Fibroblast of the aortic adventitia (primary cell): ENCODE data around the gene EVI2A. TPM values are rescaled to one million over a fixed set of nuclear protein-coding genes. Genes with fewer than 3 reads are reported as not detected.
A peak's percentile ranks its signal among the peaks of the same experiment; 100 is the strongest.
"Not testable (repeated sequence)": the region's sequence is repeated elsewhere in the genome, so short reads cannot be mapped to it uniquely, and the experiment has no call there.

Source experiments
- DNase-seq: peaks from one replicate; pipeline ENCODE4 v3.0.0-alpha.2; 2010; ENCODE audit warnings: low read depth
- H3K4me3 ChIP-seq: 2 replicates; pipeline ENCODE4 v1.5.1; 2011; ENCODE audit warnings: low read depth, mild to moderate bottlenecking, control low read depth, low read length, moderate library complexity
- total RNA-seq: library from RNA; depleted of rRNA; stranded (reverse); fragments of >200 nt; gene quantifications from 2 replicates; pipeline ENCODE4 v1.2.3, GENCODE V29; 2012; ENCODE audit warnings: low replicate concordance
- TF ChIP-seq, protein P1 (sequence below): IDR thresholded peaks from 2 replicates; pipeline ENCODE4 v1.5.1; 2011; ENCODE audit warnings: mild to moderate bottlenecking, low read length, control low read depth, inconsistent platforms; ENCODE audit not compliant: insufficient read depth

Gene EVI2A
- total RNA-seq, 1 donor, result 9.9 TPM

DNA sequence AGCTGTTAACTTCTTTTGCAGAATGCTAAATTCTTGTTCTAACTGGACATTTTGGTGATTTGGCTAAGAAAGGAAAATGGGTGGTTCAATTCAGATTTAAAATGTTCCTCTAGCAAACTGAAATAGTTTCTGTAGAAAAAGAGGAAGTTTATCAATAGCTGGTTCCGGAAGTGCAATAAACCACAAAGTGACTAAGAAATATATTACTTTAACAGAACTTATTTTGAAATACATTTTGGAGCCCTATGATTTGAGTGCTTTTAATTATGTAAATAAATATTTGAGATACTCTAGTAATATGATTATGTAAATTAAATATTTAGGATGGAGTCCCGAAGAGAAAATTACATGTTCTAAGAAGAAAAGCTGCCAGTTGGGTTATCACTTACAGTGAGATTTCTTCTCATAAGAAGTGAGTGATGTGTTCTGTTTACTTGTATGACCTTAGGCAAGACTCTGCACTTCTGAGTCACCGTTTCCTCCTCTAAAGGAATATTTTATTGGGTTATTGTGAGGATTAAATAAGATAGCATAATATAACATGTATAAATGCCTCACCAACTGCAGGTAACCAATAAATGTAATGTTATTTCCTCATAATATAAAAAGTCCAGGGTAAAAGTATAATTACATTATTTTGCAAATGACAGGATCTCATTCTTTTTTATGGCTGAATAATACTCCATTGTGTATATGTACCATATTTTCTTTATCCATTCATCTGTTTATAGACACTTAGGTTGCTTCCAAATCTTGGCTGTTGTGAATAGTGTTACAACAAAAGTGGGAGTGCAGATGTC, 7.2 kb downstream of the EVI2A start, which contains the start of gene EVI2B:
TSS of gene EVI2B (minus strand) at position 73 of the 800 bp plus-strand sequence. CDS start 8,445 bp downstream, outside the sequence.
- peak; percentile 67 for DNase-seq
- no peak within 1 kb of the TSS for H3K4me3 ChIP-seq
- TF ChIP-seq, protein P1, sequence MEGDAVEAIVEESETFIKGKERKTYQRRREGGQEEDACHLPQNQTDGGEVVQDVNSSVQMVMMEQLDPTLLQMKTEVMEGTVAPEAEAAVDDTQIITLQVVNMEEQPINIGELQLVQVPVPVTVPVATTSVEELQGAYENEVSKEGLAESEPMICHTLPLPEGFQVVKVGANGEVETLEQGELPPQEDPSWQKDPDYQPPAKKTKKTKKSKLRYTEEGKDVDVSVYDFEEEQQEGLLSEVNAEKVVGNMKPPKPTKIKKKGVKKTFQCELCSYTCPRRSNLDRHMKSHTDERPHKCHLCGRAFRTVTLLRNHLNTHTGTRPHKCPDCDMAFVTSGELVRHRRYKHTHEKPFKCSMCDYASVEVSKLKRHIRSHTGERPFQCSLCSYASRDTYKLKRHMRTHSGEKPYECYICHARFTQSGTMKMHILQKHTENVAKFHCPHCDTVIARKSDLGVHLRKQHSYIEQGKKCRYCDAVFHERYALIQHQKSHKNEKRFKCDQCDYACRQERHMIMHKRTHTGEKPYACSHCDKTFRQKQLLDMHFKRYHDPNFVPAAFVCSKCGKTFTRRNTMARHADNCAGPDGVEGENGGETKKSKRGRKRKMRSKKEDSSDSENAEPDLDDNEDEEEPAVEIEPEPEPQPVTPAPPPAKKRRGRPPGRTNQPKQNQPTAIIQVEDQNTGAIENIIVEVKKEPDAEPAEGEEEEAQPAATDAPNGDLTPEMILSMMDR, result no peak

GRCh38 chr17:31312223-31312622, 9.2 kb downstream of the EVI2A start:
- DNase-seq, H3K4me3 ChIP-seq: not testable (repeated sequence)

DNA sequence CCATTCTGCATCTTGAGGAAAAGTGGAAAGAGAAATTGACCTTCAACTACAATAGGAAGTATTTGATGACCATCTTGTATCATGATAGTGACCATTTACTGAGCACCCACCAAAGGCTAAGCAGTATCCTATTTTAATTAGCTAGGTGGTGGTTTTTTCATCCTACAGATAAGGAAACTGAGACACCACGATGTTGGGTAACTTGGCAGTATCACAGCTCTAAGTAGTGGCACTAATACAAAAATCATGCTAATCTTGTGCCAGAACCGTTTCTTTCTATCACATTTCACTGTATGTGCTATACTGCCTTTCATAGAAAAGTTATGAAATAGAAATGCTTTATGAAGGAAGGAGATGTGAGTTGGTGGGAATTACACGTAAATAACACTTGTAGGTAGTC, 9.9 kb downstream of the EVI2A start:
- DNase-seq, result no peak
- TF ChIP-seq, protein P1, result no peak
- no peak overlapping the region for H3K4me3 ChIP-seq

DNA sequence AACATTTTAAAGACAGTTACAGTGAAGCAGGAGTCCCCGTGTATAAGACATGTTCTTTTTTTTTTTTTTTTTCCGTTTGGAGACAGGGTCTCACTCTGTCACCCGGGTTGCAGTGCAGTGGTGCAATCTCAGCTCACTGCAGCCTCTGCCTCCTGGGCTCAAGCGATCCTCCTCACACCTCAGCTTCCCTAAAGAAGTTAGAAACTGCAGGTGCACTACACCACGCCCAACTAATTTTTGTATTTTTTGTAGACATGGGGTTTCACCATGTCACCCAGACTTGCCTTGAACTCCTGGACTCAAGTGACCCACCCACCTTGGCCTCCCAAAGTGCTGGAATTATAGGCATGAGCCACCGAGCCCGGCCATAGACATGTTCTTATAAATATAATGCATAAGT, 10.5 kb downstream of the EVI2A start:
- no peak overlapping the region for H3K4me3 ChIP-seq
- TF ChIP-seq, protein P1, result no peak

GRCh38 chr17:31310260-31310659, 11.2 kb downstream of the EVI2A start:
- no peak overlapping the region for H3K4me3 ChIP-seq
- DNase-seq, result no peak
- TF ChIP-seq, protein P1, result no peak

More for the DNA sequence above, 10.5 kb downstream of the EVI2A start:
- DNase-seq, result no peak

DNA sequence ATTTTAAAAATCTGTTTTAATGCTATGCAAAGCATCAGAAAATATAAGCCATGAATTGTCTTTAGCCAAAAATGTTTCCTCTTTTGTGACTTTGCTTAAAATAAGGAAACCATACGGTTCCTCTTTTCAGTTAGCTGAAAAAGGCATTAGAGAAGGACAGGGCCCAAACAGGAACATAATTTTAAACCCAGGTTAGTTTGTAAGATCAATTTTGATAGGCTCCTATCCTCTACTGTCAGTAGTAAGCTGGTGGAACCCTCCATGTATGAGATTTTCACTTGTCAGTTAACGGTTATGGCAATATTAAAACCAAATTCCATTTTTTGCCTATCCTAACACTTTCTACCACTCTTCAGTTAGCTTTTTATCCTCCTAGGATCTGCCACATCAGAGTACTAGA, 11.9 kb downstream of the EVI2A start:
- no peak for DNase-seq
- TF ChIP-seq, protein P1, result no peak
- H3K4me3 ChIP-seq, result no peak overlapping the region

GRCh38 chr17:31308372-31309334, 12.8 kb downstream of the EVI2A start:
- no peak overlapping the region for H3K4me3 ChIP-seq
- no peak for DNase-seq
- TF ChIP-seq, protein P1, result no peak
